Mesothelial cell of epicardium (in vitro differentiated cells): ENCODE data around the gene NCAM2. TPM values are rescaled to one million over a fixed set of nuclear protein-coding genes. Genes with fewer than 3 reads are reported as not detected.

Experiments used
- DNase-seq, 2 experiments: peaks; one replicate each; pipeline ENCODE4 v3.0.0; 2021; ENCODE audit warnings: low spot score in 2 of 2; ENCODE audit not compliant: unreplicated experiment in 2 of 2
- H3K27ac Mint-ChIP-seq: 2 replicates; pipeline ENCODE4 v1.8.0; 2021; ENCODE audit warnings: mixed read lengths
- H3K27me3 Mint-ChIP-seq: 2 replicates; pipeline ENCODE4 v1.8.0; 2021; ENCODE audit warnings: low read depth, mixed read lengths
- H3K36me3 Mint-ChIP-seq: 2 replicates; pipeline ENCODE4 v1.8.0; 2021; ENCODE audit warnings: mixed read lengths
- H3K4me1 Mint-ChIP-seq: 2 replicates; pipeline ENCODE4 v1.8.0; 2021; ENCODE audit warnings: mixed read lengths
- H3K4me3 Mint-ChIP-seq: 2 replicates; pipeline ENCODE4 v1.8.0; 2021; ENCODE audit warnings: mild to moderate bottlenecking, moderate library complexity, mixed read lengths
- H3K9me3 Mint-ChIP-seq: 2 replicates; pipeline ENCODE4 v1.8.0; 2021; ENCODE audit warnings: mixed read lengths
- total RNA-seq: library from RNA; stranded (reverse); gene quantifications from 3 replicates; pipeline ENCODE4 v1.2.1, GENCODE V29; 2021
- TF ChIP-seq, protein P1 (sequence below): fragments of 200-600 bp; sonication (generic); IDR thresholded peaks from one replicate; pipeline ENCODE4 v1.5.0; 2021; ENCODE audit warnings: antibody characterized with exemption; ENCODE audit not compliant: unreplicated experiment

Gene NCAM2
- total RNA-seq, 1 donor from 2014 or later, result 34.0 TPM

DNA sequence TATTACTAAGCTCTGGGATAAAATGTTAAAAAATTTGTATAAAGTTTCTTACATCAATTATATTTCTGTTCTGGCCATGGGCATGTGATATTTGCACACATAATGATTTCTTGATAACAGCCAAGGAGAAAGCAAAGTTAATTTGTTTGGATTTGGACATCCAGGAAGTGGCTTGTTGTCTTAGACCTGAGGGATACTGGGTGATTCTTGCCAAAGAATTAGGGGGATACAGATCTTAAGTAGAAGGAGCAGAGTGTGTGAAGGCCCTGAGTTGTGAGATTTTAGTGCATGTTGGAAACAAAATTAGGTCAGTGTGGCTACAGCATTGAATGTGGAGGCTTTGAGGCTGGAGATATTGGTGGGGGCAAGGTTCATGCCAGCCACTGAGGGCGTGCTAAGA lies 65.6 kb downstream of the NCAM2 start:
- no peak for DNase-seq
- TF ChIP-seq, protein P1, sequence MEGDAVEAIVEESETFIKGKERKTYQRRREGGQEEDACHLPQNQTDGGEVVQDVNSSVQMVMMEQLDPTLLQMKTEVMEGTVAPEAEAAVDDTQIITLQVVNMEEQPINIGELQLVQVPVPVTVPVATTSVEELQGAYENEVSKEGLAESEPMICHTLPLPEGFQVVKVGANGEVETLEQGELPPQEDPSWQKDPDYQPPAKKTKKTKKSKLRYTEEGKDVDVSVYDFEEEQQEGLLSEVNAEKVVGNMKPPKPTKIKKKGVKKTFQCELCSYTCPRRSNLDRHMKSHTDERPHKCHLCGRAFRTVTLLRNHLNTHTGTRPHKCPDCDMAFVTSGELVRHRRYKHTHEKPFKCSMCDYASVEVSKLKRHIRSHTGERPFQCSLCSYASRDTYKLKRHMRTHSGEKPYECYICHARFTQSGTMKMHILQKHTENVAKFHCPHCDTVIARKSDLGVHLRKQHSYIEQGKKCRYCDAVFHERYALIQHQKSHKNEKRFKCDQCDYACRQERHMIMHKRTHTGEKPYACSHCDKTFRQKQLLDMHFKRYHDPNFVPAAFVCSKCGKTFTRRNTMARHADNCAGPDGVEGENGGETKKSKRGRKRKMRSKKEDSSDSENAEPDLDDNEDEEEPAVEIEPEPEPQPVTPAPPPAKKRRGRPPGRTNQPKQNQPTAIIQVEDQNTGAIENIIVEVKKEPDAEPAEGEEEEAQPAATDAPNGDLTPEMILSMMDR, result no peak
- Mint-ChIP-seq H3K27ac (peak overlapping the region; percentile 5), H3K9me3 (no peaks in the 10 kb centered on the region), H3K4me3 (no peak overlapping the region), H3K36me3 (no peaks in the 10 kb centered on the region), H3K27me3 (no peaks in the 10 kb centered on the region), H3K4me1 (peaks cover 11% of the 10 kb centered on the region)

DNA sequence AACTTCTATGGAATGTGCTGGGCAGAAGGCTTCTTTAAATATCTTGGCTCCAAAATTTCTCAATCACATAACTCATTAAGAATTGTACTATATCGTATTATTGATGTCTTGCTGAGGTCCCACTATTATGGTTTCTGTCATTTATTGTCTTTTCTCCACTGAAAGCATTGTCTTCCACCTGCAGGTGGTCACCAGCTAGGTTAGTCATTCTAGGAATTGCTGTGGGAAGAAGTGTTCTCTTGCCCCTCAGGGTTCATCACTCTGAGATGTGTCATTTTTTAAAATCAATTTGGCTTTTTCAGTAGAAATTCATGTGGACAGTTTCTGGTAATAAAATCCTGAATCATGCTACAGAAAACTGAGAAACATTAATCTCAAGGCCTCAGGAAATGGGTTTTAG lies 66.1 kb downstream of the NCAM2 start:
- no peaks in the 10 kb centered on the region for H3K36me3 Mint-ChIP-seq
- peaks cover 11% of the 10 kb centered on the region for H3K4me1 Mint-ChIP-seq
- DNase-seq, result no peak
- H3K27ac Mint-ChIP-seq, result no peak overlapping the region
- H3K4me3 Mint-ChIP-seq, result no peak overlapping the region
- no peaks in the 10 kb centered on the region for H3K9me3 Mint-ChIP-seq
- TF ChIP-seq, protein P1, result no peak
- H3K27me3 Mint-ChIP-seq, result no peaks in the 10 kb centered on the region

DNA sequence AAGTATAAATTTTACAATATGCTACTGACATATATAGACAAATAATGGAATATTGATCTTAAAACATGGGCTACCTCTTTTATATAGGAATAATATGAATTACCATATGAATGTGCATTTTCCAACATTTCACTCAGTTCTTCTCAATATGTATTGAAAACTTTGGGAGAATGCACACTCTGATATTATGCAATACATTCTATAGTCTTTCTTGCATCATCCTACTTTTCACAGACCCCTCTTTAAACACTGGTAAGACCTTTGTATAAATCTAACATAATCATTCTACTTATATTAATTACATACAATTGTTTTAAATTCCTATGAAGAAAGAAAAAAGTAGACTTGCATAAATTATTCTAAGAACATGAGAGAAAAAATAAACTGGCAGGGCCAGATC lies 69.2 kb downstream of the NCAM2 start:
- Mint-ChIP-seq H3K27ac (no peak overlapping the region), H3K4me1 (peaks cover 16% of the 10 kb centered on the region), H3K4me3 (no peak overlapping the region), H3K27me3 (no peaks in the 10 kb centered on the region), H3K36me3 (no peaks in the 10 kb centered on the region), H3K9me3 (no peaks in the 10 kb centered on the region)
- TF ChIP-seq, protein P1, result no peak
- no peak for DNase-seq

DNA sequence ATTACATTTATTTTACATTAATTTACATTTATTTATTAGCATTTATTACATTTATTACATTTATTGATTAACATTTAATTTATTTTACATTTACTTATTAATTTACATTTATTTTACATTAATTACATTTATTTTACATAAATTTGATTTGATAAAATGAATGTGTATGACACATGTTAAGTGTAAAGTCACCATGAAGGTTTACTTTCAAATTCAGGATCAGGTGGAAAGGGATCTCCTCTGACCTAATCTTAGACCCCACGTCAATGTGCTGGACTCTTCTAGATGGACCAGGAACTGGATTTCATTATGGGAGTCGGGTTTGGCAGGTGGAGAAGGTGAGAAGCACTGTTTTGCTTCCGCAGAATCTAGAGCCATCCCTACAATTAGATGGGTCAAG lies 76.1 kb downstream of the NCAM2 start:
- H3K4me3 Mint-ChIP-seq, result no peak overlapping the region
- TF ChIP-seq, protein P1, result no peak
- peaks cover 7% of the 10 kb centered on the region for H3K4me1 Mint-ChIP-seq
- H3K36me3 Mint-ChIP-seq, result no peaks in the 10 kb centered on the region
- no peak for DNase-seq
- H3K27me3 Mint-ChIP-seq, result no peaks in the 10 kb centered on the region
- H3K9me3 Mint-ChIP-seq, result no peaks in the 10 kb centered on the region
- H3K27ac Mint-ChIP-seq, result no peak overlapping the region

DNA sequence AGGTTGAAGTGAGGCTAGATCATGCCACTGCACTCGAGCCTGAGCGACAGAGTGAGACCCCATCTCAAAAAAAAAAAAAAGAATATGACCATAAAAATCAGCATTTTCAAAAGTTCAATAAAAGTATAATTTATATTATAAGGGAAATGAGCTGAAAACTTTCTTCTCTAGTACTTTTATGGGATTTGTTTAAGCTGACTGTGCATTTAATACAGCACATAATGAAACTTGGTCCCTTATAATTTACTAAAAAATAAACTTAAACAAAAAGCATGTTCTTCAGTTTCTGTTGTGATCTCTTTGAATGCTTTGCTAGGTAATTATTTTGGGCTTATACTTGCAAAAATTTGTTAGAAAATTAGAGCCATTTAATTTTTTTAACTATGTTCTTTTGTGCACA lies 77.8 kb downstream of the NCAM2 start:
- H3K9me3 Mint-ChIP-seq, result no peaks in the 10 kb centered on the region
- H3K4me3 Mint-ChIP-seq, result no peak overlapping the region
- no peaks in the 10 kb centered on the region for H3K27me3 Mint-ChIP-seq
- H3K27ac Mint-ChIP-seq, result no peak overlapping the region
- no peaks in the 10 kb centered on the region for H3K36me3 Mint-ChIP-seq
- TF ChIP-seq, protein P1, result no peak
- DNase-seq, result no peak
- H3K4me1 Mint-ChIP-seq, result peaks cover 3% of the 10 kb centered on the region

DNA sequence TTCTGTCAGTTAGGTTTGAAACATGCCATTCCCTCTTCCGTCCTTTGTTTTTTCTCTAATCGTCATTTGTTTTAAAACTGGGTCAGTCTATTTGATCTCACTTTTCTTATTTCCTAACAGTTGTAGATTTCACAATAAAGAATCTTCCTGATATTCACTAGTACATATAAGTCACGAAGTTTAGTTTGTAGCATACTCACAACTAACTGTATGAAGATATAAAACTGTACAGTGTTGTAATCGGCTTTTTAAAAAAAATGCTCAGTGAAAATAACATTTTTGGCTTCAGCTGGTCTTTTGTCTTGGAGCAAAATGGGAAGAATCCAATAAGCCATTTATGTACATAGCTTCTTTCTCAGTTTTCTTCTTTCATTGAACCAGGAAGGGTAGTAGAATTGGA lies 78.3 kb downstream of the NCAM2 start:
- Mint-ChIP-seq H3K4me1 (peaks cover 1% of the 10 kb centered on the region), H3K36me3 (no peaks in the 10 kb centered on the region), H3K27ac (no peak overlapping the region), H3K27me3 (no peaks in the 10 kb centered on the region), H3K9me3 (no peaks in the 10 kb centered on the region), H3K4me3 (no peak overlapping the region)
- TF ChIP-seq, protein P1, result no peak
- DNase-seq, result no peak
